ENCODE data around the gene XYLT2. TPM values are rescaled to one million over a fixed set of nuclear protein-coding genes. Genes with fewer than 3 reads are reported as not detected.

XYLT2 gene
- polyA plus RNA-seq, 1 experiment = 25.0 TPM

DNA sequence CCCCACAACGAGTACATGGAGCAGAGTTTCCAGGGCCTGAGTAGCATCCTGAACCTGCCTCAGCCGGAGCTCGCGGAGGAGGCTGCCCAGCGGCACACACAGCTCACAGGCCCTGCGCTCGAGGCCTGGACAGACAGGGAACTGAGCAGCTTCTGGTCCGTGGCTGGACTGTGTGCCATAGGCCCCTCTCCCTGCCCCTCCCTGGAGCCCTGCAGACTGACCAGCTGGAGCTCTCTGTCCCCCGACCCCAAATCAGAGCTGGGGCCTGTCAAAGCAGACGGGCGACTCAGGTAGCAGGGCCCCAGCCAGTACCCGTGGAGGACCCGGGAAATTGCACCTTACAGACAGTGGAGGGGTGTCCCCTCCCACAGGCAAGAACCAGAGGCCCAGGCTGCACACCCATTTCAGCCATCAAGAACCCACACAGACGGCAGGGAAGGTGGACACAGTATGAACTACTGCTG is 14.1 kb downstream of the XYLT2 start:
- peaks cover 42% of the 10 kb centered on the region for H3K36me3 ChIP-seq (ENCODE audit: control insufficient read depth, insufficient read depth, low read length)
- TF ChIP-seq, protein P1, sequence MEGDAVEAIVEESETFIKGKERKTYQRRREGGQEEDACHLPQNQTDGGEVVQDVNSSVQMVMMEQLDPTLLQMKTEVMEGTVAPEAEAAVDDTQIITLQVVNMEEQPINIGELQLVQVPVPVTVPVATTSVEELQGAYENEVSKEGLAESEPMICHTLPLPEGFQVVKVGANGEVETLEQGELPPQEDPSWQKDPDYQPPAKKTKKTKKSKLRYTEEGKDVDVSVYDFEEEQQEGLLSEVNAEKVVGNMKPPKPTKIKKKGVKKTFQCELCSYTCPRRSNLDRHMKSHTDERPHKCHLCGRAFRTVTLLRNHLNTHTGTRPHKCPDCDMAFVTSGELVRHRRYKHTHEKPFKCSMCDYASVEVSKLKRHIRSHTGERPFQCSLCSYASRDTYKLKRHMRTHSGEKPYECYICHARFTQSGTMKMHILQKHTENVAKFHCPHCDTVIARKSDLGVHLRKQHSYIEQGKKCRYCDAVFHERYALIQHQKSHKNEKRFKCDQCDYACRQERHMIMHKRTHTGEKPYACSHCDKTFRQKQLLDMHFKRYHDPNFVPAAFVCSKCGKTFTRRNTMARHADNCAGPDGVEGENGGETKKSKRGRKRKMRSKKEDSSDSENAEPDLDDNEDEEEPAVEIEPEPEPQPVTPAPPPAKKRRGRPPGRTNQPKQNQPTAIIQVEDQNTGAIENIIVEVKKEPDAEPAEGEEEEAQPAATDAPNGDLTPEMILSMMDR (IDR thresholded peaks at IDR 0.05; ENCODE audit: insufficient read depth, low read depth, low read length) = no peak
- ChIA-PET POLR2A (no interaction called here), CTCF (interaction anchor here (1.0 to 2.0 kb wide), 2 partner anchors 11 to 15 kb away, joined by 3 to 6 read pairs; no protein-coding TSS in a partner anchor)
- H3K27me3 ChIP-seq (ENCODE audit: control insufficient read depth, insufficient read depth, low read length) = no peaks in the 10 kb centered on the region
- DNase-seq (ENCODE audit: low read depth) = no peak
- no peak overlapping the region for H3K4me3 ChIP-seq (ENCODE audit: low read depth, low read length)

DNA sequence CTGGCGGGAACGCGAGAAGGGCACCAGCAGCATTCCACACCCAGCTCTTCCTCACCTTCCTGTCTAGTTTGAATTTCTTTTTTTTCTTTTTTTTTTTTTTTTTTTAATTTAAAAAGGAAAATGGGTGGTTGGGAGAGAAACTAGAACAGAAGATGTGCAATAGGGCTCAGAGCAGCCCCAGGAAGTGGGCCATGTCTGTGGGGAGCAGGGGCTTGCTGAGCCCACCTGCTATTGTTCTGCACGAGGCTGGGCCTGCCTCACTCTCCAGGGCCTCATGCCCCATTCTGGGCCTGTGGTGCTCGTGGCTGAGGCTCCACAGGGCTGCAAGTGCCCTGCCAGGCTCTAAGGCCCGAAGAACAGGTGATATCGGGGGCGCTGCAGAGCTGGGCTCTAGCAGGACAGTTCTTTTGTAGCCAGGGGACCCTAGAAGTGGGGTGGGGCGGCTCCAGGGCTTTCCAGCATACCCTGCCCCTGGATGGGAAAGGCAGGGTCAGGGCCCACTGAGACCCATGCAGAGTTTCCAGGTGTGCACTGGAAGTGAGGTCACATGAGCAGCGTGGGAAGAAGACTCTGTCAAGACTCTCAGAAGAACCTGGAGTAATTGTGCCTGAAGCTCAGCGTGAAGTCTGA is 14.7 kb downstream of the XYLT2 start:
- POLR2A ChIA-PET = no interaction called here
- no peaks in the 10 kb centered on the region for H3K27me3 ChIP-seq (ENCODE audit: control insufficient read depth, insufficient read depth, low read length)
- no peak for DNase-seq (ENCODE audit: low read depth)
- TF ChIP-seq, protein P1 (IDR thresholded peaks at IDR 0.05; ENCODE audit: insufficient read depth, low read depth, low read length) = no peak
- H3K36me3 ChIP-seq (ENCODE audit: control insufficient read depth, insufficient read depth, low read length) = peaks cover 37% of the 10 kb centered on the region
- CTCF ChIA-PET = interaction anchor here (0.8 to 2.7 kb wide), 5 partner anchors 9 to 177 kb away, joined by 3 to 24 read pairs (median 6); partner anchors contain the start of gene XYLT2
- no peak overlapping the region for H3K4me3 ChIP-seq (ENCODE audit: low read depth, low read length)

DNA sequence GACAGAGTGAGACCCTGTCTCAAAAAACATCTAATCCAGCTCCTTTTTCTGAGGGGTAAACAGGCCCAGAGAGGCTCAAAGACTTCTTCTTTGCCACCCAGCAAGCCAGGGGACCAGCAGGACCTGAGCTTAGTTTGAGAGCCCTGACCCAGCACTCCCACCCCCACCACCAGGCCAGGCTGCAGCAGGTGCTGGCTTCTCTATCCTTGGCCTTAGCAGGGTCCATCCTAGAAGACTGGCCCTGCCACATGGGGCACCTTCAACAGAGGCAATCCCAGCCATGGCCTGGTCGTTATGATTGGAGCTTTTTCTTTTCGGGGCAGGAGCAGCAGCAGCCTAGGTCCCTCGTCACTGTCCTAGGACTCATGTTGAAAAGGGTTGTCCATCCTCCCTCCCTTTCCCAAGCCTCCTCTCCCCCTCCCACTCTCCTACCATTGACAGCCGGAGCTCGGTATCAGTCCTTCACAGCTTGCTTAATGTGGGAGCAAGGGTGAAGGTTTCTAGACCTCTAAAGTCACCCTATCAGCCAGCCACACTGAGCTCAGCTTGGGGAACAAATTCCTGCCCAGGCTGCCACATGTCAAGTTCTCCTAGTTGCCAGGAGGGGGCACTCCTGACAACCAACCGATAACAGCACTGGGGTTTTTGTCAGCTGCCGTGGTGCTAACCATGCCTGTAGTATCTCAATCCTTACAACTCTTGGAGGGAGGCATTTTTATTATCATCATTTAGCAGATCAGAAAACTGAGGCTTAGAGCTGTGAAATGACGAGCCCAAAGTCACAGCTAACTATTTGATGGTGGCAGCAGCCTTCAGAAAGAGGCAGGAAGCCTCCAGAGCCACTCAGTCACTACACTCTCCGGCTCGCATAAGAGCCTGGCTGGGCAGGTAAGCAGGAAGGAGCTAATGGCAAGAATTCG is 15.9 kb downstream of the XYLT2 start:
- Histone ChIP-seq H3K36me3 (ENCODE audit: control insufficient read depth, insufficient read depth, low read length) (peaks cover 30% of the 10 kb centered on the region), H3K4me3 (ENCODE audit: low read depth, low read length) (no peak overlapping the region), H3K27me3 (ENCODE audit: control insufficient read depth, insufficient read depth, low read length) (no peaks in the 10 kb centered on the region)
- TF ChIP-seq, protein P1 (IDR thresholded peaks at IDR 0.05; ENCODE audit: insufficient read depth, low read depth, low read length) = peak; percentile 85
- POLR2A ChIA-PET = interaction anchor here (0.7 to 0.9 kb wide), 2 partner anchors 15 to 35 kb away, joined by 3 to 4 read pairs; partner anchors contain the start of gene LRRC59
- no peak for DNase-seq (ENCODE audit: low read depth)
- CTCF ChIA-PET = interaction anchor here (0.7 to 2.7 kb wide), 18 partner anchors 8 to 268 kb away, joined by 3 to 24 read pairs (median 5); partner anchors contain the start of genes LRRC59 and XYLT2

DNA sequence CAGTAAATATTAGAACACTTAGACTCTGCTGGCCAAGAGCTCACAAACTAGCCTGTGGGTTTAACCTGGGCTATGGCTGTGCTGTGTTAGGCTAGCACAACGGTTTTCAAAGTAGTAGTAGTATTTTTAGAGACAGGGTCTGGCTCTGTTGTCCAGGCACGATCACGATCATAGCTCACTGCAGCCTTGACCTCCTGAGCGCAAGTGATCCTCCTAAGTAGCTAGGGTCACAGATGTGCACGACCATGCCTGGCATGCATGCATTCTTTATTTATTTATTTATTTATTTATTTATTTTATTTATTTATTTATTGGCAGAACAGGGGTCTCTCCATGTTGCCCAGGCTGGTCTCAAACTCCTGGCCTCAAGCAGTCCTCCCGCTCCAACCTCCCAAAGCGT is 16.7 kb downstream of the XYLT2 start:
- H3K4me3 ChIP-seq (ENCODE audit: low read depth, low read length) = no peak overlapping the region
- peaks cover 33% of the 10 kb centered on the region for H3K36me3 ChIP-seq (ENCODE audit: control insufficient read depth, insufficient read depth, low read length)
- H3K27me3 ChIP-seq (ENCODE audit: control insufficient read depth, insufficient read depth, low read length) = no peaks in the 10 kb centered on the region
- ChIA-PET POLR2A (interaction anchor here (0.7 kb wide), 1 partner anchor 16 kb away, joined by 4 read pairs; no protein-coding TSS in a partner anchor), CTCF (interaction anchor here (0.7 to 2.7 kb wide), 14 partner anchors 9 to 268 kb away, joined by 3 to 24 read pairs (median 6); partner anchors contain the start of genes LRRC59 and XYLT2)
- DNase-seq (ENCODE audit: low read depth) = no peak
- TF ChIP-seq, protein P1 (IDR thresholded peaks at IDR 0.05; ENCODE audit: insufficient read depth, low read depth, low read length) = no peak

All from BJ (cell line).